Testis (tissue), 3 donors: Measurements from ENCODE around the gene LYPD6B. TPM values are rescaled to one million over a fixed set of nuclear protein-coding genes. Genes with fewer than 3 reads are reported as not detected.

Source experiments
- DNase-seq: peaks from one replicate; pipeline ENCODE4 v3.0.0-alpha.2; 2019
- H3K27ac ChIP-seq, 2 donors: fragments of 200-600 bp; sonication (generic); one replicate each; pipeline ENCODE4 v1.5.1; 2019
- H3K27me3 ChIP-seq: fragments of 200-600 bp; sonication (generic); one replicate; pipeline ENCODE4 v1.5.1; 2019
- H3K36me3 ChIP-seq: fragments of 200-600 bp; sonication (generic); one replicate; pipeline ENCODE4 v1.5.1; 2017; ENCODE audit warnings: low read depth; ENCODE audit errors: missing control alignments
- H3K4me1 ChIP-seq: fragments of 200-600 bp; sonication (generic); one replicate; pipeline ENCODE4 v1.5.1; 2019
- H3K4me3 ChIP-seq, 2 donors: fragments of 200-600 bp; sonication (generic); one replicate each; pipeline ENCODE4 v1.5.1; 2017 to 2019
- H3K9me3 ChIP-seq: fragments of 200-600 bp; sonication (generic); one replicate; pipeline ENCODE4 v1.5.1; 2017
- POLR2A ChIP-seq: fragments of 450-650 bp; IDR thresholded peaks from one replicate; pipeline ENCODE4 v1.6.1; 2017; ENCODE audit warnings: antibody characterized with exemption, mild to moderate bottlenecking, moderate library complexity
- WGBS, 2 donors: methylation state at CpG; one replicate each; pipeline ENCODE4 v1.1.5; 2018; 5-methylcytosine and 5-hydroxymethylcytosine counted together
- intact Hi-C: fragments of 100-400 bp; cut with DNase I; formaldehyde crosslinking; loops from one replicate; pipeline ENCODE4 v1.15.1; 2023; ENCODE audit warnings: low total_unique reads
- polyA plus RNA-seq: library from polyadenylated mRNA; stranded (reverse); fragments of 350-450 nt; fragmentation: Illumina TruSeq; extraction: RNeasy Lipid Tissue Mini Kit (QIAGEN cat#74804); gene quantifications from one replicate; pipeline ENCODE4 v1.2.3, GENCODE V29; 2014; ENCODE audit warnings: low read depth, low replicate concordance; ENCODE audit not compliant: insufficient read depth
- total RNA-seq, 2 donors: library from RNA; depleted of rRNA; stranded (reverse); fragments of >200 nt; gene quantifications; one replicate each; pipeline ENCODE4 v1.2.3, GENCODE V29; 2016
- TF ChIP-seq, protein P1 (sequence below), 3 experiments: fragments of 450-650 bp in 2 of 3; fragments of 200-600 bp in 1 of 3; sonication (generic) in 1 of 3; IDR thresholded peaks; one replicate each; pipeline ENCODE4 v1.5.1; 2016 to 2019; ENCODE audit warnings: antibody characterized with exemption in 3 of 3, mild to moderate bottlenecking in 2 of 3, moderate library complexity in 1 of 3

The LYPD6B gene
- total and polyA plus RNA-seq, 3 donors from 2014 or later = 41.9 to 53.0 (median 45.2) TPM

DNA sequence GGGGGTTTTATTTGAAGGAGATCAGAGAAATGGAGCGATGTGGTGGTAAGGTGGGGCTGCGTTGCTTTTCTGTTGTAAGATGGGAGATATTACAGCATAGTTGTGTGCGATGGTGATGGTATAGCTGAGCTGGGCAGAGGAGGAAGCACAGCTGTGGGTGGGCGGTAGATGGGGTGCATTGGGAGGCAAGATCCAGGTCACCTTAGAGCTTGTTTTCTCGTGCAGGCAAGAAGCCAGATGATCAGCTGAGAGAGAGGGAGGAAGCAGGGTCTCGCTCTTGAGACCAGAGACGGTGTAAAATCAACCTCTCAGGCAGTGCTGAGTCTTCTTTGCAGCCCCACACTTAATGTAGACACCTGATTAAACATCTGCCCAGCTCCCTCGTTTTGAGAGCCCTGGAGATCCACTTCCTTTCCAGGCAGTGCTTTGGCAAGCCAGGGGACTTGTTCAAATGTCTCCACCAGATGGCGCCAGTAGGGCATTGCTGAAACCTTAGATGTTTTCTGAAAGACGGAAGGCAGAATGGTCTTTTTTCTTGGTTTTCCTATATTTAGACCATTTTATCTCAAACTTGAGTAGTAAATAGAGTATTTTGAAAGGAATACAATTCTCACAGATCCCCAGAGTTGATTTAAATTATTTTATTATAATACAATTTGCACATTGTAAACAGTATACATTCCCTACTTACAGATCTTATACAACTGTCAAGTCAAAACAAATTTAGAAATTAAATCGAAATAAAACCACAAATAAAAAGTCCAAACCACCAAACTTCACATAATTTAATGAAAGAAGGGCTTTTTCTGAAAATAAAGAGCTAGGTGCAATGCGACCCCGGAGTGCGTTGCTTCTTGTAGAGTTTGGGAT lies 21.1 kb upstream of the LYPD6B start:
- Histone ChIP-seq H3K9me3 (no peaks in the 10 kb centered on the region), H3K36me3 (no peaks in the 10 kb centered on the region), H3K4me3 (no peak overlapping the region), H3K27me3 (no peaks in the 10 kb centered on the region), H3K27ac (no peak overlapping the region), H3K4me1 (no peaks in the 10 kb centered on the region)
- DNase-seq = peak; percentile 91
- no peak for TF ChIP-seq POLR2A
- TF ChIP-seq, protein P1, sequence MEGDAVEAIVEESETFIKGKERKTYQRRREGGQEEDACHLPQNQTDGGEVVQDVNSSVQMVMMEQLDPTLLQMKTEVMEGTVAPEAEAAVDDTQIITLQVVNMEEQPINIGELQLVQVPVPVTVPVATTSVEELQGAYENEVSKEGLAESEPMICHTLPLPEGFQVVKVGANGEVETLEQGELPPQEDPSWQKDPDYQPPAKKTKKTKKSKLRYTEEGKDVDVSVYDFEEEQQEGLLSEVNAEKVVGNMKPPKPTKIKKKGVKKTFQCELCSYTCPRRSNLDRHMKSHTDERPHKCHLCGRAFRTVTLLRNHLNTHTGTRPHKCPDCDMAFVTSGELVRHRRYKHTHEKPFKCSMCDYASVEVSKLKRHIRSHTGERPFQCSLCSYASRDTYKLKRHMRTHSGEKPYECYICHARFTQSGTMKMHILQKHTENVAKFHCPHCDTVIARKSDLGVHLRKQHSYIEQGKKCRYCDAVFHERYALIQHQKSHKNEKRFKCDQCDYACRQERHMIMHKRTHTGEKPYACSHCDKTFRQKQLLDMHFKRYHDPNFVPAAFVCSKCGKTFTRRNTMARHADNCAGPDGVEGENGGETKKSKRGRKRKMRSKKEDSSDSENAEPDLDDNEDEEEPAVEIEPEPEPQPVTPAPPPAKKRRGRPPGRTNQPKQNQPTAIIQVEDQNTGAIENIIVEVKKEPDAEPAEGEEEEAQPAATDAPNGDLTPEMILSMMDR (IDR thresholded peaks at IDR 0.05) = peak; percentile 69 to 87 (median 82)
- intact Hi-C loops = loop anchor here (5.0 kb wide), 1 partner anchor 540 kb away; no protein-coding TSS in a partner anchor
- 59 to 62% methylated on average over 14 of the region's 14 CpGs for WGBS, 2 donors

DNA sequence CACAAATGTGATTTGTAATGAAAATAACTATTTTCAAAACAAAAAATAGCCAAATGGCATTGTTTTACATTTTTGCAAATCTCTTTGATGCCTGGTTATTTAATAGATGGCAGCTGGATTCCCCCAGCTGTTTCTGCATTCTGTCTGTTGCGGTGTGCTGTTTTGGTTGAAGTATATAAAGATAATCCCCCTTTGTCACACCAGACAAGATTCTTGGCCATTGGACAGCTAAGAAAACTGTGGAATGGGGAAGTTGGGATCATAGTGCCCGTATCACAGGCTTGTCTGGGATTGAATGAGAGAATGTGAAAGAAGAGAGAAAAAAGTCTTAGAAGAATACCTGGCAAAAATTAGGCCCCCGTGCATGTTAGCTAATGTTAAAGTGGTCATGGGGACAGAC lies 19.5 kb upstream of the LYPD6B start:
- Histone ChIP-seq H3K36me3 (no peaks in the 10 kb centered on the region), H3K4me1 (no peaks in the 10 kb centered on the region), H3K4me3 (no peak overlapping the region), H3K27ac (no peak overlapping the region), H3K9me3 (no peaks in the 10 kb centered on the region), H3K27me3 (no peaks in the 10 kb centered on the region)
- WGBS, 2 donors = 85 to 86% methylated on average over 3 of the region's 3 CpGs
- intact Hi-C loops = loop anchor here (5.0 kb wide), 1 partner anchor 538 kb away; no protein-coding TSS in a partner anchor
- TF ChIP-seq POLR2A = no peak
- no peak for DNase-seq

DNA sequence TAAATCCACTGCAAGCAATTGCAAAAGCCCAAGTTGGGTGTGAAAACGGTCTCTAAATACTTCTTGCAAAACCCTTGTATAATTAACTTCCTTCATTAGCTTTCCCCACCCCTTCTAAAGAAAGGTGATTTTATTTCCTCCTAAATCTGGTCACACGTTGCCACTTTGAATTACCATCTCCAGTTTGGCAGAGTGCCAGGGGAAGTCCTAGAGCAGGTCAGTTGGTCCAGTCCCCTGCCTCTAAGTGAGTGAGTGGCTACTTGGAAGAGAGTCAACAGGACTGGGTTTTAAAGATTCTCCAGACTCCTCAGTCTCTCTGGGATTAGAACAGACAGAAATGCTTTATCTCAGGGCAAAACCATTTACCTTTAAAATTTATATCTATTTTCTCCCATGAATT lies 18.7 kb upstream of the LYPD6B start:
- Histone ChIP-seq H3K4me3 (no peak overlapping the region), H3K4me1 (no peaks in the 10 kb centered on the region), H3K27ac (no peak overlapping the region), H3K27me3 (no peaks in the 10 kb centered on the region), H3K36me3 (no peaks in the 10 kb centered on the region), H3K9me3 (no peaks in the 10 kb centered on the region)
- intact Hi-C loops = loop anchor here (5.0 kb wide), 1 partner anchor 538 kb away; no protein-coding TSS in a partner anchor
- TF ChIP-seq POLR2A = no peak
- TF ChIP-seq, protein P1 (IDR thresholded peaks at IDR 0.05) = no peak
- DNase-seq = no peak
- WGBS, 2 donors = 59 to 65% methylated on average over 2 of the region's 2 CpGs

DNA sequence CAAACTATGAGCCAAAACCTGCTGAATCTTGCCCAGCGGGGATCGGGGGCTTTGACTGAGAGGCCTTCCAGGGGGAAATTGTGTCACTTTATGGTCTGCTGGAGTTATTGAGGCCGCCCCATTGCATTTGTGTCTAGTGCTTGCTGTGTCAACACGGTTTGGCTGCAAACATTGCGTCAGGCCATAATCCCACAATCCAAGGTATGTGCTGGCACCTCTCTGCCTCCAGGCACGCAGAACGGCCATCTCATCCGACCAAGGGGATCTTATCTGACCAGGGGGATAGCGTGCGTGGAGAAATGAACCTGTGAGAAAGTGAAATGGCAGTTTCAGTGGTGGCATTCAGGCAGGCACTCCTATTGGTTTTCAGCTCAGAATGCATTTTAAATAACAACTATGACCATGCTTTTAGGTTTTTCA lies 18.1 kb upstream of the LYPD6B start:
- no peaks in the 10 kb centered on the region for H3K36me3 ChIP-seq

DNA sequence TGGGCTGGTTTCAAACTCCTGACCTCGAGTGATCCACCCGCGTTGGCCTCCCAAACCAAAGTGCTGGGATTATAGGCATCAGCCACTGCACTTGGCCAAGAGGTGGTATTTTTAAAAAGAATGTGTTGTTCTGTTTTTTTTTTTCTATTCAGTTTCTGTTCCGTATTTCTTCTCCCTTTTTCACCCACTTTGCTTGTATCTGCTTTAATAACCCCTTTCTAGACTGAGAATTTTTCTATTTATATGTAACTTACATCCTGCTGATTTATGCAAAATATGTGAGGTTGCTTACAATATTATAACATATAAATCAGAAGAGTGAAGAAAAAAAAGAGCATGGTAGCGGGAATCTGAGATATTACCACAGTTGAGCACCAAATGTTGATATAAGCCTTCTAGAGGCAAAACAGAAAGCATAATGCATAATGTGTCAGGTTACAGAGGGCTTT lies 17.2 kb upstream of the LYPD6B start:
- no peak for DNase-seq
- 74 to 84% methylated on average over 5 of the region's 5 CpGs for WGBS, 2 donors
- Histone ChIP-seq H3K4me1 (no peaks in the 10 kb centered on the region), H3K36me3 (no peaks in the 10 kb centered on the region), H3K27me3 (no peaks in the 10 kb centered on the region), H3K27ac (no peak overlapping the region), H3K4me3 (no peak overlapping the region), H3K9me3 (no peaks in the 10 kb centered on the region)
- TF ChIP-seq, protein P1 (IDR thresholded peaks at IDR 0.05) = no peak
- TF ChIP-seq POLR2A = no peak
- intact Hi-C loops = no loop called here

More for the DNA sequence above, 18.1 kb upstream of the LYPD6B start:
- Histone ChIP-seq H3K9me3 (no peaks in the 10 kb centered on the region), H3K27ac (no peak overlapping the region), H3K27me3 (no peaks in the 10 kb centered on the region), H3K4me1 (no peaks in the 10 kb centered on the region), H3K4me3 (no peak overlapping the region)
- TF ChIP-seq, protein P1 (IDR thresholded peaks at IDR 0.05) = no peak
- TF ChIP-seq POLR2A = no peak
- 90 to 95% methylated on average over 10 of the region's 10 CpGs for WGBS, 2 donors
- DNase-seq = no peak
- intact Hi-C loops = no loop called here
